GM12878 (cell line): Measurements from ENCODE around the gene FAM161A. TPM values are rescaled to one million over a fixed set of nuclear protein-coding genes. Genes with fewer than 3 reads are reported as not detected.

Experiments used
- E2F4 ChIP-seq: IDR thresholded peaks from 2 replicates; pipeline ENCODE4 v1.6.1; 2012; ENCODE audit warnings: low read depth, low read length, improper control_type of control experiment
- E2F8 ChIP-seq: fragments of 450-650 bp; IDR thresholded peaks from 2 replicates; pipeline ENCODE4 v1.6.1; 2018; ENCODE audit warnings: mild to moderate bottlenecking, low read depth, moderate library complexity; ENCODE audit not compliant: partially characterized antibody
- FOS ChIP-seq: IDR thresholded peaks from 3 replicates; pipeline ENCODE4 v1.6.1; 2011; ENCODE audit warnings: borderline replicate concordance; ENCODE audit not compliant: insufficient read length; ENCODE audit errors: extremely low read depth
- IKZF1 ChIP-seq: fragments of 450-650 bp; conservative IDR thresholded peaks from 2 replicates; pipeline ENCODE4 v1.6.1; 2017; ENCODE audit warnings: antibody characterized with exemption, mild to moderate bottlenecking
- IKZF2 ChIP-seq, 2 experiments: fragments of 450-650 bp; IDR thresholded peaks; 2 replicates each; pipeline ENCODE4 v1.6.1; 2017; ENCODE audit warnings: mild to moderate bottlenecking in 2 of 2, moderate library complexity in 2 of 2
- KAT2A ChIP-seq: conservative IDR thresholded peaks from 2 replicates; pipeline ENCODE4 v1.6.1; 2011; ENCODE audit warnings: low read depth, low read length; ENCODE audit not compliant: control insufficient read depth
- MEF2A ChIP-seq: IDR thresholded peaks from 2 replicates; pipeline ENCODE4 v1.6.1; 2011; ENCODE audit warnings: low read depth, mild to moderate bottlenecking, low read length, moderate library complexity; ENCODE audit not compliant: insufficient read depth
- PAX8 ChIP-seq: fragments of 450-650 bp; IDR thresholded peaks from 2 replicates; pipeline ENCODE4 v1.6.1; 2017; ENCODE audit warnings: mild to moderate bottlenecking, moderate library complexity
- PRDM15 ChIP-seq: fragments of 450-650 bp; formaldehyde crosslinking; IDR thresholded peaks from 2 replicates; pipeline ENCODE4 v1.4.0; 2020; ENCODE audit warnings: mild to moderate bottlenecking, moderate library complexity
- RUNX3 ChIP-seq: IDR thresholded peaks from 2 replicates; pipeline ENCODE4 v1.6.1; 2012; ENCODE audit warnings: low read length, inconsistent platforms
- STAT1 ChIP-seq: fragments of 450-650 bp; conservative IDR thresholded peaks from 2 replicates; pipeline ENCODE4 v1.6.1; 2014; ENCODE audit warnings: antibody characterized with exemption, mild to moderate bottlenecking
- TAF1 ChIP-seq: IDR thresholded peaks from 2 replicates; pipeline ENCODE4 v1.6.1; 2011; ENCODE audit warnings: mild to moderate bottlenecking, low read depth, low read length, borderline replicate concordance
- USF2 ChIP-seq: IDR thresholded peaks from 2 replicates; pipeline ENCODE4 v1.6.1; 2011; ENCODE audit warnings: low read depth, low read length, improper control_type of control experiment, borderline replicate concordance
- ZNF24 ChIP-seq: fragments of 450-650 bp; IDR thresholded peaks from 2 replicates; pipeline ENCODE4 v1.6.1; 2017; ENCODE audit warnings: antibody characterized with exemption, mild to moderate bottlenecking
- ZNF592 ChIP-seq: fragments of 450-650 bp; IDR thresholded peaks from 2 replicates; pipeline ENCODE4 v1.6.1; 2017; ENCODE audit warnings: mild to moderate bottlenecking, moderate library complexity
- ZNF622 ChIP-seq: fragments of 450-650 bp; IDR thresholded peaks from 2 replicates; pipeline ENCODE4 v1.6.1; 2017; ENCODE audit warnings: mild to moderate bottlenecking, inconsistent platforms
- polyA plus RNA-seq, 11 experiments: library from polyadenylated mRNA; depleted of rRNA in 4 of 11; unstranded in 6 of 11; stranded (reverse) in 5 of 11; fragments of >200 nt; fragmentation: Nextera tagmentation in 4 of 11; fragmentation: Illumina TruSeq in 1 of 11; extraction: Ambion mirVana in 4 of 11; extraction: Trizol in 1 of 11; gene quantifications; 1 replicate in 1 of 11; 2 replicates in 10 of 11; pipeline versions ENCODE4 v1.2.1 to v1.2.3, GENCODE V29; 2011 to 2016; ENCODE audit warnings: inconsistent platforms in 2 of 11, missing spikeins in 2 of 11, low read depth in 1 of 11
- total RNA-seq, 4 experiments: library from RNA; depleted of rRNA in 3 of 4; stranded (reverse); fragments of >200 nt in 3 of 4; fragmentation: Illumina TruSeq in 1 of 4; extraction: Trizol in 1 of 4; gene quantifications; 2 replicates each; pipeline versions ENCODE4 v1.2.1 to v1.2.3, GENCODE V29; 2013 to 2021

FAM161A gene
- total and polyA plus RNA-seq, 10 of the 15 experiments (the other 5 are each of a cell fraction or from before 2014, with no cell fraction given): 2.2 to 12.2 (median 8.9) TPM

- TF ChIP-seq E2F8: no peak
- TF ChIP-seq PAX8: no peak
- peak; percentile 29; the same call in 1 of the 2 replicates for TF ChIP-seq ZNF24
- peak; percentile 98 for TF ChIP-seq TAF1
- peak; percentile 48; the same call in 1 of the 2 replicates for TF ChIP-seq MEF2A
- TF ChIP-seq IKZF1: peak; percentile 94
- no peak for TF ChIP-seq E2F4
- TF ChIP-seq PRDM15 (CRISPR knock-in tag): no peak
- TF ChIP-seq RUNX3: peak; percentile 68
- peak; percentile 43 to 44; a peak in 3 of 4 replicates for TF ChIP-seq IKZF2 (IDR thresholded peaks at IDR 0.05)
- no peak for TF ChIP-seq ZNF622
- no peak for TF ChIP-seq FOS
- TF ChIP-seq STAT1: peak; percentile 98
- TF ChIP-seq ZNF592: no peak; the same call in 1 of the 2 replicates
- no peak for TF ChIP-seq USF2
- peak; percentile 67; the same call in 1 of the 2 replicates for TF ChIP-seq KAT2A
Observed at GRCh38 chr2:61888267-61889055, 34.6 kb upstream of the FAM161A start, which contains the start of gene CCT4 (continued).
